NCI-H1436 (cell line): Measurements from ENCODE around the gene DGAT2.

Experiments
- DNase-seq: peaks from one replicate; lab custom pipeline; 2025; lab: John Stamatoyannopoulos, UW

DGAT2 gene

GRCh38 chr11:75826461-75827230 lies 58.1 kb downstream of the DGAT2 start:
- DNase-seq: no peak

DNA sequence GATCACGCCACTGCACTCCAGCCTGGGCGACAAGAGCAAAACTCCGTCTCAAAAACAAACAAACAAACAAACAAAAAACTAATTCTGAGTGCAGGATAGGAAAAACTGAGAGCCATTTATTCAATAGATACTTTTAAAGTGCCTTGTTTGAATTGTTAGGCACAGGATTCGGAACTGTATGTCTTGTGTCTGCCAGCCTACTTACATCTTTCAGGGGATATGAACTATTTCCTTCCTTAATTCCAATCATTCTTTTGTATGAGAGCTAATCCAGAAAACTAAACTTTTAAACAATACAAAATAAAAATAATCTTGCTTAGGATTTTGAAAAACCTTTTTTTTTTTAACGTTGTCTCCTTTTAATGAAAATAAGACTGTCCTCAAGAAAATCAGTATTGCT lies 59.0 kb downstream of the DGAT2 start:
- no peak for DNase-seq

DNA sequence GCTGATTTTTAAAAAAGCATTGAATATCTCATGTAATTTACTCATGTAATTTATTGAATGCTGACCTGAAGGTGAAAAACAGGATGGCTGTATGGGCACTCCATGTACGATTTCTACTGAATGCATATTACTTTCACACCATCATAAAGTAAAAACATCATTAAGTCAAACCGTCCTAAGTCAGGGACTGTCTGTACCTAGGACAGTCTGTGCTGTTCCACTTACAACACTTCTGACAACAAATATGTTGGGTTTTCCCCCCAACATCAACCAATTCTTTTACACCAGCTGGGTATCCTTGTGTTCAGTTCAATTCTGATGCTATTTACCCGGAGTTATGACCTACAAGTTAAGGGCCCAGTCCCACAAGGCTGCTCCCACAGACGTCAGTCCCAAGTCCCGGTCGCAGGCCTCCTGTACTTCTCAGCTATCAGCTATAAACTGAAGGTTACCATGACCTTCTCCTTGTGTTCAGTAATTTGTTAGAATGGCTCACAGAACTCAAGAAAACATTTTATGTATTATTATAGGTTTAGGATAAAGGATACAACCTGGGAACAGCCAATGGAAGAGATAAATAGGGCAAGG lies 63.4 kb downstream of the DGAT2 start:
- DNase-seq: no peak

GRCh38 chr11:75834728-75835127 lies 66.2 kb downstream of the DGAT2 start:
- DNase-seq: no peak

DNA sequence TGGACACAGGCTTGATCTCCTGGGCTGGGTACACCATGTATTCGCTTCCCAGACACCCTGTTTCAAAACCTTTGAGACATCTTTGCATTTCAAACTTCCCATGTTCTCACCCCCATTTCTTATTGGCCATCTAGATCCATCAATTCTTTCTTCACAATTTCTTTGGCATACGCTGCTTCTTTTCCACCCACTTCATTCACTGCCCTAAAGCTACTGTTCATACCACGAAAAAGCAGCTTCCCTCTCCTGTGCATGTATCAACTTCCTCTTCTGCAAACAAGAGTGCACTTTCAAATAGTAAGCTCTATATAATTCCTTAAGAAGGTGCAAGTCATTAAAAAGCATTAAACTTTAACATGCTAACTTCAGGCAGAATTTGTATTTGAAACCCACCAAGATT lies 67.8 kb downstream of the DGAT2 start:
- DNase-seq: no peak

DNA sequence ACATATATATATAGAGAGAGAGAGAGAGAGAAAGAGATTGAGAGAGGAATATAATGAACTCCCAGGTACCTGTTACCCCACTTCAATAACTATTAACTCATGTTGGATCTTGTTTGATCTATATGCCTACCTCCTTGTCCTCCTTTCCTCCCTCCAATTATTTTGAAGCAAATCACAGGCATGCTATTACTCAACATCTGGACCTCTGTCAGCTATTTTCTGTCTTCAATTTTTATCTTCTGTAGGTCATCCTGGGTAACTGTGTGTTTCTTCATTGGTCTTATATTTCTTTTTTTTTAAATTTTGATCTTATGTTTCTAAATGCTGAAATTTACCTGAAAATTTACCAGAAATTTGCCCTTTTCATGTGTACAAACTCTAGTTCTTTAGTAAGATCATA lies 71.3 kb downstream of the DGAT2 start:
- no peak for DNase-seq

DNA sequence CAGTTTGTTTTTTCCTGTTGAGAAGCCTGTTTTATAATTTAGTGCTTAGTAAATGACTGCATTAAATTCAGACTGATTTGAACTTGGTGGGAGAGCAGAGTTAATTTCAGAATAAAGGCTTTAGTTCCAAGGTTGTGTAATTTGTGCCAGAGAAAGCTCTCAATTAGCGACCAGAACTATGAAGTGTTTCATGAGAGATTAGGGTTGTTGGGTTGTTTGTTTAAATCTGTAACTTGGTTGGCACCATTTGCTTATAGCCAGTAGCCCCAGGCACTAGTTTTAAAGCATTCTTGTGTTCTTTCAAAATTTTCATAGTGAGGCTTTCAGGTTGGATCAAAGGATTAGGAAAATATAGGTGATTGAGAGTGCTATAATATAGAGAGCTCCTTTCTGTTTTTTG lies 71.9 kb downstream of the DGAT2 start:
- no peak for DNase-seq

- DNase-seq: no peak
Measured at GRCh38 chr11:75841739-75842138, 73.2 kb downstream of the DGAT2 start.

- no peak for DNase-seq
Measured at GRCh38 chr11:75845324-75845723, 76.7 kb downstream of the DGAT2 start.

GRCh38 chr11:75849894-75850293 lies 81.3 kb downstream of the DGAT2 start:
- DNase-seq: no peak

GRCh38 chr11:75850787-75851186 lies 82.2 kb downstream of the DGAT2 start:
- no peak for DNase-seq
